ENCODE results near the gene SCP2.

DNA sequence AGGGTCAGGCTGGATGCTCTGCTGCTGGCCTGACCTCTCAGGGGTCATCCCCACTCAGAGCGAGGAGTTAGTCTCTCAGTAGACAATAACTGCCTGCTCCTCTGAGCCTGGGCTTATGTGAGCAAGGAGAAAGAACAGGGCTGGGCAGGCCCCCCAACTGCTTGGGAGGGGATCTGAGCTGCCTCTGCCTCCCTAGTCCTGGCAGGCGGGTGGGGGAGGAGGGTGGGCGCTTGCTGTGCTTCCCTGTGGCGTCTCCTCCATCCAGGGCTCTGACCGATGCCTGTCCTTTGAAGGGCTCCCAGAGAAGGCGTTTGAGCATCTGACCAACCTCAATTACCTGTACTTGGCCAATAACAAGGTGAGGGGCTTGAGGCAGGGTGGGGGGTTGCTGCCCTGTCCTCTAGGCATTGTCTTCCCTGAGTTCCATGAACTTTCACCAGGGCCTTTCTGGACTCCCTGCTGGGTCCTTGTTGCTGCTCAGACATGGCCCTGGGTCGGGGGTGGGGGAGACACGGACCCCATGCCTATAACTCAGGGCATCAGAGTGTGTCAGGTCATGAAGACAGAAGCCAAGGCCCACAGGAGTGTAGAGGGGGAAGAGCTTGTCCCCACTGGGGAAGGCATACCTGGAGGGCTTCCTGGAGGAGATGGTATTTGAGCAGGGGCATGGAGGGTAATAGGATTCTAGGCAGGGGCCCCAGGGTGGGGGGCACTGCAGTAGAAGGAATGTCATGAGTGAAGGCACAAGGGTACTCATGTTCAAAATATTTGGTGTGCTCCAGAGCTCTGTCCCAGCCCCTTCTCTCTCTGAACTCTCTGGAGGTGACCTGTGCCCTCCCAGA lies 147.5 kb downstream of the SCP2 start:
- TF ChIP-seq, protein P1, sequence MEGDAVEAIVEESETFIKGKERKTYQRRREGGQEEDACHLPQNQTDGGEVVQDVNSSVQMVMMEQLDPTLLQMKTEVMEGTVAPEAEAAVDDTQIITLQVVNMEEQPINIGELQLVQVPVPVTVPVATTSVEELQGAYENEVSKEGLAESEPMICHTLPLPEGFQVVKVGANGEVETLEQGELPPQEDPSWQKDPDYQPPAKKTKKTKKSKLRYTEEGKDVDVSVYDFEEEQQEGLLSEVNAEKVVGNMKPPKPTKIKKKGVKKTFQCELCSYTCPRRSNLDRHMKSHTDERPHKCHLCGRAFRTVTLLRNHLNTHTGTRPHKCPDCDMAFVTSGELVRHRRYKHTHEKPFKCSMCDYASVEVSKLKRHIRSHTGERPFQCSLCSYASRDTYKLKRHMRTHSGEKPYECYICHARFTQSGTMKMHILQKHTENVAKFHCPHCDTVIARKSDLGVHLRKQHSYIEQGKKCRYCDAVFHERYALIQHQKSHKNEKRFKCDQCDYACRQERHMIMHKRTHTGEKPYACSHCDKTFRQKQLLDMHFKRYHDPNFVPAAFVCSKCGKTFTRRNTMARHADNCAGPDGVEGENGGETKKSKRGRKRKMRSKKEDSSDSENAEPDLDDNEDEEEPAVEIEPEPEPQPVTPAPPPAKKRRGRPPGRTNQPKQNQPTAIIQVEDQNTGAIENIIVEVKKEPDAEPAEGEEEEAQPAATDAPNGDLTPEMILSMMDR (IDR thresholded peaks at IDR 0.05) = no peak
- TF ChIP-seq NR3C1 (IDR thresholded peaks at IDR 0.05) = no peak
- TF ChIP-seq RNF2 (IDR thresholded peaks at IDR 0.05; ENCODE audit: borderline replicate concordance, low read depth) = no peak
- no peak for TF ChIP-seq JUNB (IDR thresholded peaks at IDR 0.05)
- no peak for TF ChIP-seq CHD2 (IDR thresholded peaks at IDR 0.05; ENCODE audit: low read length, partially characterized antibody)
